Measurements from ENCODE around the gene GTPBP4. TPM values are rescaled to one million over a fixed set of nuclear protein-coding genes. Genes with fewer than 3 reads are reported as not detected.

GTPBP4 gene
- total RNA-seq, 2 experiments from 2014 or later = 147 to 150 TPM

GRCh38 chr10:964988-965417 is 23.2 kb upstream of the GTPBP4 start:
- ChIA-PET POLR2A (no interaction called here), CTCF (no interaction called here)

- CTCF ChIA-PET = no interaction called here
- POLR2A ChIA-PET = no interaction called here
Measured at GRCh38 chr10:966466-967235, 21.6 kb upstream of the GTPBP4 start.

GRCh38 chr10:968546-969199 is 19.6 kb upstream of the GTPBP4 start:
- CTCF ChIA-PET = no interaction called here
- POLR2A ChIA-PET = no interaction called here

DNA sequence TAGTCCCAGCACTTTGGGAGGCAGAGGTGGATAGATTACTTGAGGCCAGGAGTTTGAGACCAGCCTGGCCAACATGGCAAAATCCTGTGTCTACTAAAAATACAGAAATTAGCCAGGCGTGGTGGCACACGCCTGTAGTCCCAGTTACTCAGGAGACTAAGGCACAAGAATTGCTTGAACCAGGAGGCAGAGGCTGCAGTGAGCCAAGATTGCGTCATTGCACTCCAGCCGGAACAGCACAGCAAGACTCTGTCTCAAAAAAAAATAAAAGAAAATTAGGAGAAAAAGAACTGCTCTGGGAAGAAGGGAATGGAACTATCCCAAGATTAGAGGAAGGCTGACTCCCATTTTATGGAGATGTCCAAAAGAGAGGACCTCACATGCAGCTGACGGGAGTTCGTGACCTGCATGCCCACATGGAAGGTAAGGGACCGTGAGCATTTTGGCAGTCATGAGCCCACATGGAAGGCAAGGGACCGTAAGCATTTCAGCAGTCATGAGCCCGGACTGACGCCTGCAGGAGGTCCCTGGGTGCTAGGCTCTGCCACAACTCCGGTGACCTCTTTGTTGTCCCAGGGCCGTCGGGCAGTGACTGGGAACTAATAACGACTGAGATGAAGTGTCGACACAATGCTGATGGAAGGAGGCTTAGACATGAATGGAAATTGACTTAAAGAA is 18.6 kb upstream of the GTPBP4 start:
- ChIA-PET POLR2A (no interaction called here), CTCF (no interaction called here)

GRCh38 chr10:970311-971149 is 17.7 kb upstream of the GTPBP4 start:
- POLR2A ChIA-PET = no interaction called here

DNA sequence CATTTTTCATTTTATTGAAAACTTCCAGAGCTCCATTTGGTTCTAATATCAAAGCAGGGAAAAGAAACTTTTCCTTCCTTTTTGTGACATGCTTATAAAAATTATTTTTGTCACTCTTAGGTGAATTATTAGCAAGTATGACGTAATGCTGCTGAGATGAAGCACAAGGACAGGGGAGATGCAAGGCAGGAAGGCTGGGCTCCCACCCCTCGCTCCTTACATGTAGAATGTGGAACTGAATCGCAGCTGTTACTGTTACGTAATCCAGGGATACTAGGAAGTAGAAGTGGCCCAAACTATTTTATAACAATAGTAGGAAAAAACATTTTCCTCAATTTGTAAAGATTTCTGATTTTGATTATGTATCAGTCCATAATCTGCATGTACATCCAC is 17.1 kb upstream of the GTPBP4 start:
- ChIA-PET CTCF (no interaction called here), POLR2A (no interaction called here)

More at GRCh38 chr10:970311-971149, 17.7 kb upstream of the GTPBP4 start:
- CTCF ChIA-PET = interaction anchor here (0.6 kb wide), 1 partner anchor 546 kb away, joined by 3 read pairs; no protein-coding TSS in a partner anchor

- CTCF ChIA-PET = no interaction called here
- POLR2A ChIA-PET = no interaction called here
Measured at GRCh38 chr10:971613-972012, 16.6 kb upstream of the GTPBP4 start.

- ChIA-PET POLR2A (no interaction called here), CTCF (no interaction called here)
Measured at GRCh38 chr10:972763-973162, 15.5 kb upstream of the GTPBP4 start.

- CTCF ChIA-PET = no interaction called here
- POLR2A ChIA-PET = no interaction called here
Measured at GRCh38 chr10:974038-974784, 14.0 kb upstream of the GTPBP4 start.

GRCh38 chr10:974785-975074 is 13.5 kb upstream of the GTPBP4 start:
- ChIA-PET CTCF (no interaction called here), POLR2A (no interaction called here)

DNA sequence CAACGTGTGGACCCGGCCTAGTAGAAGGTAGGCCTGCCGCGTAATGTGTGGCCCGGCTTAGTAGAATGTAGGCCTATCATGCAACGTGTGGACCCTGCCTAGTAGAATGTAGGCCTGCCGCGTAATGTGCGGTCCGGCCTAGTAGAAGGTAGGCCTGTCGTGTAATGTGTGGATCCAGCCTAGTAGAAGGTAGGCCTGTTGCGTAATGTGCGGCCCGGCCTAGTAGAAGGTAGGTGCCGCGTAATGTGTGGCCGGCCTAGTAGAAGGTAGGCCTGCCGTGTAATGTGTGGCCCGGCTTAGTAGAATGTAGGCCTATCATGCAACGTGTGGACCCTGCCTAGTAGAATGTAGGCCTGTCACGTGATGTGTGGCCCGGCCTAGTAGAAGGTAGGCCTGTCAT is 11.9 kb upstream of the GTPBP4 start:
- ChIA-PET POLR2A (no interaction called here), CTCF (no interaction called here)

GRCh38 chr10:978826-979421 is 9.3 kb upstream of the GTPBP4 start:
- CTCF ChIA-PET = no interaction called here
- POLR2A ChIA-PET = no interaction called here

- ChIA-PET CTCF (interaction anchor here (0.5 kb wide), 1 partner anchor 20 kb away, joined by 3 read pairs; no protein-coding TSS in a partner anchor), POLR2A (no interaction called here)
Measured at GRCh38 chr10:980468-981093, 7.7 kb upstream of the GTPBP4 start.

DNA sequence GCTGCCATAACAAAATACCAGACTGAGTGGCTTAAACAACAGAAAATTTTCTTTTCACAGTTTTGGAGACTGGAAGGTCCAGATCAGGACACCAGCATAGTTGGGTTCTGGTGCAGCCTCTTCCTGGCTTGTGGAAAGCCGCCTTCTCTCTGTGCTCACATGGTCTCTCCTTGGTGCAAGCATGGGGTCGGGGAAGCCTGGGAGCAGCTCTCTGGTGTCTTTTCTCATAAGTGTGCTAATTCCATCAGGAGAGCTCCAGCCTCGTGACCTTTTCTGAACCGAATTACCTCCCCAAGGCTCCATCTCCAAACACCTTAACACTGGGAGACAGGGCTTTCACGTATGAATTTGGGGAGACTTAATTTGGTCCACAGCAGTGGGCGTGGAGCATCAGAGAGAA is 4.8 kb upstream of the GTPBP4 start:
- CTCF ChIA-PET = no interaction called here
- POLR2A ChIA-PET = no interaction called here

DNA sequence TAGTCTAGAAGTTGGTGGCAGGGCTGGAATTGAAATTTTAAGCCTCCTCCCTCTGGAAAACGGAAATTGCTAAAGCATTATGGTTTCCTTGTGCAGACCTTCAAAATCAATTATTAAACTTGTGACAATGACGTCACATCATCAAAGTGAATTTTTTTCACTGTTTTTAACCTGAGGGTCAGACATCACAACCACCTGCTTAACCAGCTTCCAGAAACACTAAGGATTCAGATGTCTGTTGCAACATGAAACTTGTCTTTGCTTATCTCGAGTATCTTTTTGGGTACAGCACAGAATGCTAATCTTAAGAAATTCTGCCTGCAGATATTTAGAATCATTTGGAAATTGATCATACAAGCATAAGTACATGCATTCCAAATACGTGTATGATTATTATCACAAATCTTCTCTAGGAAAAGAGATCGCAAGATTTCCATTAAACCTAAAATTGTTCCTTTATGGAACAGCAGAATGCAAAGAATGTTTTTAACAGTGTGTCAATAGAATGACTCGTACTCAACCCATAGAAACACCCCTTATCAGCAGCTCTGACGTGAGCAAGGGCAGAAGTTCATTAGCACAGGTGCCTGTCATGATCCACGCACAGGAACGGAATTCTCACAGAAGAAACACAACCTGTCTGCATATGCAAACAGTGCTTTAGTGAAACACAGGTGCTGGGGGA is 4.1 kb upstream of the GTPBP4 start:
- ChIA-PET CTCF (no interaction called here), POLR2A (no interaction called here)

DNA sequence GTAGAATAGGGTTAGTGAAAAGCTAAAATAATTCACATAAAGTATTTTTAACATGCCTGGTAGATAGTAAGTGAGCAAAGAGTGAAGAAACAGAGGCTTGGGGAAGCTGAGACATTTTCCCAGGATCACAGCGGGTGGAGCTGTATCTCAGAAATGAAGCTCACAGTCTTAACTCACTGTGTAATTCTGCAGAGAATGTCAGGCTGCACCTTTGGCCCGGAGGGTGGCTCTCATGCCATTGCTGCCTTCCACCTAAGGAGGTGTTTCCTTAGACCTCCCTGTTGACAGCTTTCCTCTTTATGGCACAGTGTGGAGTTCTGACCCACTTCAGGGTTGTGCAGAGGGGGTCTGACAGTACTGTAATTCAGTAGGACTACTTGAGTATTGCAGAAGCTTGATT is 2.9 kb upstream of the GTPBP4 start:
- ChIA-PET CTCF (interaction anchor here (1.3 kb wide), 1 partner anchor 8 kb away, joined by 4 read pairs; no protein-coding TSS in a partner anchor), POLR2A (no interaction called here)

GRCh38 chr10:986137-986825 is 2.0 kb upstream of the GTPBP4 start:
- CTCF ChIA-PET = no interaction called here
- POLR2A ChIA-PET = interaction anchor here (0.6 to 0.9 kb wide), 2 partner anchors 150 to 202 kb away, joined by 3 to 13 read pairs; no protein-coding TSS in a partner anchor
